Measurements from ENCODE around the gene LTA. TPM values are rescaled to one million over a fixed set of nuclear protein-coding genes. Genes with fewer than 3 reads are reported as not detected.

The LTA gene
- polyA plus RNA-seq, 3 donors: 0.26 to 0.28 TPM; not detected in 1

- H3K27ac Mint-ChIP-seq: peak within 1 kb of the TSS; percentile 86 to 96 (median 92)
- Histone ChIP-seq H3K27ac (ENCODE audit: low read depth in 1 of 2, low read length in 2 of 2) (peak within 1 kb of the TSS; percentile 54 to 68), H3K79me2 (ENCODE audit: insufficient read depth, low read length) (peaks cover 50% of the 10 kb centered on the region), H3K4me3 (replicated peaks in 1 of 3; ENCODE audit: low read depth in 2 of 3, low read length in 3 of 3) (peak within 1 kb of the TSS; percentile 33 to 71 (median 34)), H3K4me1 (ENCODE audit: control insufficient read depth in 1 of 2, insufficient read depth in 2 of 2, low read length in 2 of 2) (peaks cover 36 to 45% of the 10 kb centered on the region in 2 donors), H3K9ac (ENCODE audit: insufficient read depth, low read length, poor library complexity, severe bottlenecking) (peak within 1 kb of the TSS; percentile 41), H3K27me3 (ENCODE audit: control insufficient read depth in 2 of 2, insufficient read depth in 2 of 2, low read length in 2 of 2) (no peaks in the 10 kb centered on the region), H2AFZ (ENCODE audit: insufficient read depth, low read depth, low read length, poor library complexity, severe bottlenecking) (peak within 1 kb of the TSS; percentile 58), H3K36me3 (replicated peaks in 1 of 2; ENCODE audit: control insufficient read depth in 1 of 2, insufficient read depth in 2 of 2, low read length in 2 of 2) (peaks cover 0 to 21% of the 10 kb centered on the region in 2 donors), H4K20me1 (ENCODE audit: insufficient read depth, low read length) (no peaks in the 10 kb centered on the region), H3K4me2 (replicated peaks; ENCODE audit: extremely low read depth, low read length, poor library complexity, severe bottlenecking) (peak within 1 kb of the TSS; percentile 70), H3K9me3 (replicated peaks in 1 of 2; ENCODE audit: control insufficient read depth in 1 of 2, insufficient read depth in 1 of 2, low read length in 2 of 2) (no peaks in the 10 kb centered on the region)
- TF ChIP-seq CTCF (IDR thresholded peaks at IDR 0.05): peak; percentile 52
- DNase-seq: peak; percentile 87 to 95 (median 92)
- intact Hi-C loops (cut with micrococcal nuclease): loop anchor here (2.0 to 10.0 kb wide), 7 partner anchors 52 to 408 kb away; partner anchors contain the start of genes C6orf47 (in 1 of the 2), CLIC1 (in 1 of the 2), GPANK1 (in 1 of the 2) and MICB (in 1 of the 2)
- peak within 1 kb of the TSS; percentile 65 to 86 for H3K4me3 Mint-ChIP-seq
- no peaks in the 10 kb centered on the region for H3K9me3 Mint-ChIP-seq
- H3K27me3 Mint-ChIP-seq (ENCODE audit: low read depth in 3 of 3): no peaks in the 10 kb centered on the region
- peaks cover 45% of the 10 kb centered on the region for H3K4me1 Mint-ChIP-seq
- WGBS (ENCODE audit: insufficient coverage): 0% methylated on average over 8 of the region's 25 CpGs
- peaks cover 11 to 22% of the 10 kb centered on the region in 2 donors for H3K36me3 Mint-ChIP-seq
Measured at GRCh38 chr6:31546958-31547726, 24.9 kb upstream of the LTA start, which contains the start of gene NFKBIL1. Gene NFKBIL1 (plus strand): TSS chr6:31547608. CDS start chr6:31547695, 87 bp downstream.

- no peaks in the 10 kb centered on the region for H3K27me3 Mint-ChIP-seq (ENCODE audit: low read depth in 3 of 3)
- no peak for TF ChIP-seq CTCF (IDR thresholded peaks at IDR 0.05)
- 87% methylated on average over 21 of the region's 24 CpGs for WGBS (ENCODE audit: insufficient coverage)
- intact Hi-C loops (cut with micrococcal nuclease): loop anchor here (2.0 to 10.0 kb wide), 7 partner anchors 51 to 407 kb away; partner anchors contain the start of genes C6orf47 (in 1 of the 2), CLIC1 (in 1 of the 2), GPANK1 (in 1 of the 2) and MICB (in 1 of the 2)
- peak overlapping the region; percentile 54 to 68 for H3K27ac ChIP-seq (ENCODE audit: low read depth in 1 of 2, low read length in 2 of 2)
- peaks cover 0 to 21% of the 10 kb centered on the region in 2 donors for H3K36me3 ChIP-seq (replicated peaks in 1 of 2; ENCODE audit: control insufficient read depth in 1 of 2, insufficient read depth in 2 of 2, low read length in 2 of 2)
- peak overlapping the region; percentile 86 to 96 (median 92) for H3K27ac Mint-ChIP-seq
- H3K9me3 Mint-ChIP-seq: no peaks in the 10 kb centered on the region
- peaks cover 45% of the 10 kb centered on the region for H3K4me1 Mint-ChIP-seq
- H3K9me3 ChIP-seq (replicated peaks in 1 of 2; ENCODE audit: control insufficient read depth in 1 of 2, insufficient read depth in 1 of 2, low read length in 2 of 2): no peaks in the 10 kb centered on the region
- peaks cover 11 to 23% of the 10 kb centered on the region in 2 donors for H3K36me3 Mint-ChIP-seq
- H2AFZ ChIP-seq (ENCODE audit: insufficient read depth, low read depth, low read length, poor library complexity, severe bottlenecking): peak overlapping the region; percentile 58
- peak overlapping the region; percentile 65 to 86 for H3K4me3 Mint-ChIP-seq
- H3K79me2 ChIP-seq (ENCODE audit: insufficient read depth, low read length): peaks cover 46% of the 10 kb centered on the region
- peak overlapping the region; percentile 41 for H3K9ac ChIP-seq (ENCODE audit: insufficient read depth, low read length, poor library complexity, severe bottlenecking)
- H3K4me2 ChIP-seq (replicated peaks; ENCODE audit: extremely low read depth, low read length, poor library complexity, severe bottlenecking): peak overlapping the region; percentile 70
- peak overlapping the region; percentile 28 to 71 (median 33) for H3K4me3 ChIP-seq (replicated peaks in 1 of 3; ENCODE audit: low read depth in 2 of 3, low read length in 3 of 3)
- no peaks in the 10 kb centered on the region for H4K20me1 ChIP-seq (ENCODE audit: insufficient read depth, low read length)
- H3K4me1 ChIP-seq (ENCODE audit: control insufficient read depth in 1 of 2, insufficient read depth in 2 of 2, low read length in 2 of 2): peaks cover 33 to 42% of the 10 kb centered on the region in 2 donors
- no peaks in the 10 kb centered on the region for H3K27me3 ChIP-seq (ENCODE audit: control insufficient read depth in 2 of 2, insufficient read depth in 2 of 2, low read length in 2 of 2)
- DNase-seq: peak in 1 of 3 donors; percentile 22
Measured at GRCh38 chr6:31547727-31548543, 24.2 kb upstream of the LTA start.
